Fibroblast of upper back skin (primary cell): ENCODE measurements around the gene RALGAPA1.
"Not testable (repeated sequence)": the region's sequence is repeated elsewhere in the genome, so short reads cannot be mapped to it uniquely, and the experiment has no call there.

Source experiments
- DNase-seq: peaks from one replicate; pipeline ENCODE4 v3.0.0-alpha.2; 2013

RALGAPA1 gene

DNA sequence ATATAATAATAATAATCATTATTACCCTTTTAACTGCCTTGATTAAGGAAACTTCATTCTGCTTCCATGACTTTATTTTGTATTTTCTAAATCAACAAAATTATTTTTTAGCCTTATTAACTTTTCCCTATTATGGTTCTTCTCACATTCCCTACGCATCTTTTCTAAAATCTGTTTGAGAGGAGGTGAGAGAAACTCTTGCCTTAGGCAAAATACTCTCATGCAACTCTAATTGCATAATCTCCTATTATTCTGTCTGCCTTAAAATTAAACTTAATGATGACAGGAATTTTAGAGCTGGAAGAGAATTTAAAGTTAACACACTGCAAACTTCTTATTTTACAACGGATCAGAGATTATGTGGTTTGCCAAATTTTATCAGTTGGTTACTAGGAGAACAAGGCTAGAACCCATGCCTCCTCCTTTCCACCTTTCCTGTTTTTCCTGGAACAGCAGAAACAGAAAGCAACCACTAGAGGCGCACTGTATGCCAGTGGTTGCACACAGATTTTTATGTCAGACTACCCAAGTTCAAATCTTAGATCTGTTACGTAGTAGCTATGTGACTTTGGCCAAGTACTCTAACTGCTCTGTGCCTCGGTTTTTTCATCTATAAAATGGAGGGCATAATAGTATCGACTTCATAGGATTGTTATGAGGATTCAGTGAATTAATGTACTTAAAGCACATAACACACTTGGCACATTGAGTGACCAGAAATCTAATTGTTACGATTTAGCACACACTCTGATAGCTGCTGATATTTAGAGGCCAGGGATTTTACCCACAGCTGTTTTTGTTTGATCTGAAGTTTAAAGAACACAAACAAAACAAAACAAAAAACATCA lies 12.7 kb upstream of the RALGAPA1 start:
- peak; percentile 22 for DNase-seq

DNA sequence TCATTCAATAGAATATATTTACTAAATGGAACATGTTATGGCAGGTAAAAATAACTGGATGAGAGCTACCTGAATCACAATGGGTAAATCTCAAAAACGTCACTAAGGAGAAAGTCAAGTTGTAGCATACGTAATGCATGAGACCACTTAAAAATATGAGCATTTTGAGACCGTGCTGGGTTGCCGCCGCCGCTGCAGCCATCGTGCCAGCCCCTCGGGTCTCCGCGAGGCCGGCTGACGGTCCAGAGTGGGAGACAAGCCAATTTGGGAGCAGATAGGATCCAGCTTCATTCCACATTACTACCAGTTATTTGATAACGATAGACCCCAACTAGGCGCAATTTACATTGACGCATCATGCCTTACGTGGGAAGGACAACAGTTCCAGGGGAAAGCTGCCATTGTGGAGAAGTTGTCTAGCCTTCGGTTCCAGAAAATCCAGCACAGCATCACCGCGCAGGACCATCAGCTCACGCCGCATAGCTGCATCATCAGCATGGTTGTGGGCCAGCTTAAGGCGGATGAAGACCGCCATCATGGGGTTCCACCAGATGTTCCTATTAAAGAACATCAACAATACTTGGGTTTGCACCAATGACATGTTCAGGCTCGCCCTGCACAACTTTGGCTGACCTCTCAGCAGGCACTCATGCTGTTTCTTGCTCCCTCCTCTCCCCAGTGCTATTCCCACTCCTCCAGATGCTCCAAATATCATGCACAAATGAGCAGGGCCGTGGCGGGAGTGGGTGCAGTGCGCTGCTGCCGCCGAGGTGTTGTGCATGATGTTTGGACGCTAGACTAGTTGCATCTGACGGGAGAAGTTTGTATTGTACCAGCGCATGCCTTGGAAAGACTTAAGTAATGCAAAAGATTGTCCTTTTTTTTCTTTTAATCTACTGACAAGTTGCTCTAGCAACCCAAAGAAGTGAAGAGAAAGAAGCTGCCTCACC lies 10.8 kb upstream of the RALGAPA1 start:
- DNase-seq, result no peak

DNA sequence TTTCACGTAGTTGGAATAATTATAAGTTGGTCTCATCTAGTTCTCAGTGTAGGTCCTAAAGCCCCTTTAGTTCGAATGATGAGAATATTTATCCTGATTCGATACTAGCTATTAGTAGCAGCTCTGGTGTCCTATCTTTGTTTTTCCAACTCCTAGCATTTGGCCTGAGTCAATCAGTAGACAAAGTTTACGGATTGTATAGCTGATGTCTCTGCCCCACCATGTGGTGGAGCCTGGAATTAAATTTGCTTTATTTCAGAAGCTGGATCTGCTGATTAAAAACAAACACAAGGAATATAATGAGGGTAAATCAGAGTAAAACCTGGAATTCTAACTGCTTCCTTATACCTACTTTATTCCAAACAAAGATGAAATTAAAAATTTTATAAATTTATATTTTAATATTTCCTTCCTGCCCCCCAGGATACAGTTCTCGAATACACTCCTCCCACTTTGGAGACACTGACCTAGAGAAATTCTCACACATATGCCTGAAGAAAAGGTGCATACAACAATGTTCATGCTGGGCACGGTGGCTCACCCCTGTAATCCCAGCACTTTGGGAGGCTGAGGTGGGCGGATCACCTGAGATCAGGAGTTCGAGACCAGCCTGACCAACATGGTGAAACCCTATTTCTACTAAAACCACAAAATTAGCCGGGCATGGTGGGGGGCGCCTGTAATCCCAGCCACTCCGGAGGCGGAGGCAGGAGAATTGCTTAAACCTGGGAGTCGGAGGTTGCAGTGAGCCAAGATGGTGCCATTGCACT lies 9.4 kb upstream of the RALGAPA1 start:
- DNase-seq, result peak; percentile 33

DNA sequence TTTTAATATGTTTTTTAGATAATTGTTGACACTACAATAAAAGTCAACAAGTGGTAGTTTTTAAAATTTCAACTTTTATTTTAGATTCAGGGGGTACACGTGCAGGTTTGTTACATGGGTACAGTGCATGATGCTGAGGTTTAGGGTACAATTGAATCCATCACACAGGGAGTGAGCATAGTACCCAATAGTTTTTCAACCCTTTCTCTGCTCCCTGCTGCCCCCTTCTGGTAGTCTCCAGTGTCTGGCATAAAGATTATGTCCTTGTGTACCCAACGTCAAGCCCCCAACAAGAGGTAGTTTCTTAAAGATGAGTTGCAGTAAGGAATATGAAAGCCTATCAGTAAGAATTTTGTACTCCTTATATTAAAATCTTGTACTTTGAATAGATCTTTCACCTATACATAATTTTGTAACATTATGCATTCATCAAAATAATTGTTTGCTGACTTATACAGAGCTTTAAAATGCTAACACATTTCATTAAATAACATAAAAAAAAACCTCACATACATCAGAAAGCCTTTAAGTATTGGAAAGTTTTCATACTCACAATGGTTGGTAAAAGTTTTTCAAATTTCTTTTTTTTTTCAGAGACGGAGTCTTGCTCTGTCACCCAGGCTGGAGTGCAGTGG lies 5.4 kb upstream of the RALGAPA1 start:
- DNase-seq, result peak; percentile 48

DNA sequence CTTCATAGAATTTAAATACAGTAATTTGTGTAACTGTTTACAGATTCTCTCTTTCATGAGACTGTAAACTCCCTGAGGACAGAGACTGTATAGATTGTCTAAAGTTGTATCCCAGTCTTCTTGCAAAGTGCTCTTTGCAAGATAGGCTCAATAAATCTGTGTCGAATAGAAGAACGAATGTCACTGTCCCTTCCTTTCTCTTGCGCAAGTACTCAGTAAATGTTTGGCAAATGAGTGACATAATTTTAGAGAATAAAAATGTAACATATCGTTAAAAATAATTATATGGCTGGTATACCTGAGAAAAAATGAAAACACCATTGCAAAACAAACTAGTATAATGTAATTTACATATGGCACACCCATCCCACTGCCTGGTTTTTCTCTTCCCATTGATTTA lies 1.9 kb upstream of the RALGAPA1 start:
- no peak for DNase-seq

DNA sequence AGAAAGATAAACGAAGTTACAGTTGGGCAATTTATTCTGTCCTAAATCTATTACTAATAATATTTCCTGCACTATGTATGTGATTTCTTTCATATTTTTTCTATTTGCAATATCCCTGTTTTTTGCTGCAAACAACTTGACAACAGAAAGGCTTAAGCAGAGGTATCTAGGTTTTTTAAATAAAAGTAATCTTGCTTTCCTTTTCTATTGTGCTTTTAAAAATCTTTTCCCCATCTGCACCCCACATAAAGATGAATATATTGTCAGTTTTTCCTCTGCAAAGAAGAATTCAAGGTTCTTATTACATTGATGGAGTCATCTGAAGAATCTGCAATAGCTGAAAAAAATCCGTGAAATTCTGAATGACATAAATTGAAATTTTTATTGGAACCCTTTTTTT lies 502 bp upstream of the RALGAPA1 start:
- no peak for DNase-seq

DNA sequence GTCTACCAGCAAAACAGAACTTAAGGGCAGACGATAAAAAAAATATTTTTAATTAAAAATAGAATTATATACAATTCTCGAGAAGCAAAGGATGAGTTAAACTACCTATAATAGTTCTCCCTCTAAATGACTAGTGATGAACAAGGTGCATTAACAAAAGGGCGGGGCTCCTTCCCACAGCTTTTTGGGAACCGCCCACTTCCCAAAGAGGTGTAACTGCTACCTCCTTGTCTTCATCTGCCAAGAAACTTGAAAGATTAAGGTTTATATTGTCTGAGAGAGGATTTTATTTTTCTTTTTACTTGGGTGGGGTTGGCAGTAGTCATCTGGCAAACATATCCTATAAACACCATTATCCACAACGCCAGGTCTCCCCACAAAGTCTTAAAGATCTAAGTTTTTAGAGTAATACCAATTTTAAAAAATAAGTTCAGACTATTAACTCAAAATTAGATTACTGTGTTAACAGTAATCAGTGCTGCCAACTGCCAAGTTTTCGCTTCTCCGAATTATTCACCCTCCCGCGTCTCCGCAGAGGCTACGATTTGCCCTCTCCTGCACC lies 938 bp downstream of the RALGAPA1 start:
- DNase-seq, result no peak

DNA sequence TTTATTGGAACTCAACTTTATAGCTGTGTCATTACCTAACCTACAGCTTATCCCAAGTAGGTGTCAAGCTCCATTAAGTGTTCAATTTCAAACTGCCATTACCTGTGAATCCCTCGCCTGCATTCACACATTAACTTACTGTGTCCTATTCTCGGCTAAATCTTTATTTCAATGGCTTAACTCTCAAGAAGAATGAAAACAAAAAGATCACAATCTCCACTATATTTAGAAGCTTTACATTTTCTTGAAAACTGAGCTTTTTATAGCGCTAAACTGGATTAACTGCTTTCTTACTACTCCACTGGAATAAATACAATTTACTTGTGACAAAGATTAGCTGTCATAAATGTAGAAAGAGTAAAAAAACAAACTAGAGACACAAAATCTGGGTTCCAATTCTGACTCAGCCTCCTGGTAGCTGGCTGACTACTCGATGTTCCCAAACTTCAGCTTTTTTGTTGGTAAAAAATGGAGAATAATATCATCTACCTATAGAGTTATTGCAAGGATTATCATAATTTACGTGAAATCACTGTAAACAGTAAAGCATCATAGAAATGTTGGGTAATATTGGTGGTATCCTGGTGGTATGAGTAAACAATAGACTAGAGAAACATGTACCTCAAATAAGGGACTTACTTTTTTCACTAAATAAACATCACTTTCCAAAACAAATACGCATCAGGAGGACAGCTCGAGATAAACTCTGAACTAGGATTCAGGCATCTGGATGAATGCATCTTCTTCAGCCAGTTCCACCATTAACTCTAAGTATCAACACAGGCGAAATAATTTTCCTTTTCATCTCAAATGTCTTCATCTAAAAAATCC lies 1.7 kb downstream of the RALGAPA1 start:
- no peak for DNase-seq

DNA sequence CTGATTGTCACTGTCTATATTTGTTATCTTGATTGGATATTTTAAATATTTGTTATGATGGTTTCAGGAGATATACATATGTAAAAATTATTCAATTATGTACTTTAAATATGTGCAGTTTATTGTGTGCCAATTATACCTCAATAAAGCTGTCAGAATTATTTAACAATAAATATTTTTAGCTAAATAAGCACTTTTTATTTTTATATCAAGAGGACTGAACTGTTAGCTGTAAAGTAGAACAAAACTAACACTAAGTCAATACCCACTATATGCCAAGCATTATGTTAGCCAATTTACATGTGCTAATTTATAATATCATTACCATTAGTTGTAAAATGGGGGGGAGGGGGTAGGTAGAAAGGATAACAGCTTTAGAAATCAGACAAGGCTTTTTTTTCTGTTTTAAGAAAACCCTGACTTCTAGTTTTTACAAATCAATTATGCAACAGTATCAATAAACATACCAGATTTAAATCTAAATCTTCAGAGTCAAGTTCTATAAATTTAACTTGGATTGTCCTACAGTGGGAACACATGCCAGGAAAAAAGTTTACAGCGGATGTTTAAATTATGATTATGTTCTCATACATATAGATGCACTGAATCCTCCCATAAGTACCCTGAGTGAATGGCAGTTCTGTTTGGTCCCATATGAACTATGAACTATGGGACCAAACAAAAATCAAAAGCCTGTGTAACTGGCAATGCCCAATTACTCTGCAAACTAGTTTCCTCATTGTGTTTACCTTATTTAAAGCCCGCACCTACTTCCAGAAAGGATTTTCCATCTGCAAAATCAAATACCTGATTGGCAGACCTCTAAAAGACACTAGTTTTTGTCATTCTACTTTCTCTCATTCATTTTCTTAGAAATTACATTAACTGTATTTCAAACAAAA lies 2.8 kb downstream of the RALGAPA1 start:
- no peak for DNase-seq

DNA sequence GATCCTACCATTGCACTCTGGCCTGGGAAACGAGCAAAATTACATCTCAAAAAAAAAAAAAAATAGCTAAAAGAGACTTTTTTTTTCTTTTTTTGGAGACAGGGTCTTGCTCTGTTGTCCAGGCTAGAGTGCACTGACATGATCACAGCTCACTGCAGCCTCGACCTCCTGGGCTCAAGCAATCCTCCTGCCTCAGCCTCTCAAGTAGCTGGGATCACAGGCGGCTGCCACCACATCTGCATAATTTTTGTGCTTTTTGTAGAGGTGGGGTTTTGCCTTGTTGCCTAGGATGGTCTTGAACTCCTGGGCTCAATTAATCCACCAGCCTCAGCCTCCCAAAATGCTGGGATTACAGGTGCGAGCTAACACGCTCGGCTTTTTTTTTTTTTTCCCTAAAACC lies 11.3 kb downstream of the RALGAPA1 start:
- DNase-seq, result no peak

DNA sequence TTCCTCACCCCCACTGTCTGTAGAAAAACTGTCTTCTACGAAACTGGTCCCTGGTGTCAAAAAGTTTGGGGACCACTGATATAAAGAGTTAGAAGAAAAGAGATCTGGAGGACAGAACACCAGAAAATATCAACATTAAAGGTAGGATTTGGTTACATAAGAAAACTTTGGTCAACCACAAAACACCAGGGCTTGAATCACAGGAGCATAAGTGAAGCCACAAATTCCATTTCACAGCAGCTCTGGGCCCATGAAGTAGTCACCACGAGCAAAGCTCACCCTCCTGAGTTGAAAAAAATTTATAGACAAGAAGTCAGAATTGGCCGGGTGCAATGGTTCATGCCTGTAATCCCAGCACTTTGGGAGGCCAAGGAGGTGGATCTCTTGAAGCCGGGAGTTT lies 19.4 kb downstream of the RALGAPA1 start:
- peak; percentile 52 for DNase-seq

DNA sequence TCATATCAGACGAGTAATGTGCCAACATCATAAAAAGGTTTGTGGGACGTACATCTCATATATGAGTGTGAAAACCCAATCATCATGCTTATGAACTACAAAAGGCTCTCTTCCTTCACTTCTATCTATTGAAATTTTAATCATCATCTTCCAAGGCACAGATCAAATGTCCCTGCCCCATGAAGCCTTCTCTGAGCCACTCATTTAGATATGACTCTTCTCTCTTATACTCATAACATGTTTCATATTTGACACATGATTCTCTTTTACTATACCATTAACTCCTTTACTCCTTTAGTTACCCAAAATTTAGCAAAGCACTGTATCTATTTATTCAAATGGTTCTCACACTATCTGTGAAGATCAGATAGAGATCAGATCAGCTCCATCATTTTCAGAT lies 22.2 kb downstream of the RALGAPA1 start:
- DNase-seq, result no peak

DNA sequence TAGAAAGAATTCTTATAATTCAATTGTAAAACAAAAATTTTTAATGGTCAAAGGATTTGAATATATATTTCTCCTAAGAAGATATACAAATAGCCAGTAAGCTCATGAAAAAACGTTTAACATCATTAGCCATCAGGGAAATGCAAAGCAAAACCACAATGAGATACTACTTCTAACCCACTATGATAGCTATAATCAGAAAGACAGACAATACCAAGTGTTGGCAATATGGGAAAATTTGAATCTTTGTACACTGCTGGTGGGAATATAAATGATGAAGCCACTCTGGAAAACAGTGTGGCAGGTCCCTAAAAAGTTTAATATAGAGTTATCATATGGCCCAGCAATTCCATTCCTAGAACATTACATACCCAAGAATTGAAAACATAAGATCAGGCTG lies 25.4 kb downstream of the RALGAPA1 start:
- no peak for DNase-seq

DNA sequence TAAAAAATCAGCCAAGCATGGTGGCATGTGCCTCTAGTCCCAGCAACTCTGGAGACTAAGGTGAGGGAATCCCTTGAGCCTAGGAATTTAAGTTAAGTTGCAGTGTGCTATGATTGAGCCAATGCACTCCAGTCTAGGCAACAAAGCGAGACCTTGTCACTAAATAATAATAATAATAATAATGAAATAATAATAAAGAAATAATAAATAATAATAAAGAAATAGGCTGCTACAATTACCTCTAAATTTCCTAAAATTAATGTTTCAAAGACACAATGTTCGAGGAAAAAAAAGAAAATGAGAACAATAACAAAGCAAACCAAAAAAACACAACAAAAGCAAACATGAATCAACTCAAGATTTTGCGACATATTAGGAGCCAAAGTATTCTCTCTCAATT lies 29.7 kb downstream of the RALGAPA1 start:
- DNase-seq, result no peak

DNA sequence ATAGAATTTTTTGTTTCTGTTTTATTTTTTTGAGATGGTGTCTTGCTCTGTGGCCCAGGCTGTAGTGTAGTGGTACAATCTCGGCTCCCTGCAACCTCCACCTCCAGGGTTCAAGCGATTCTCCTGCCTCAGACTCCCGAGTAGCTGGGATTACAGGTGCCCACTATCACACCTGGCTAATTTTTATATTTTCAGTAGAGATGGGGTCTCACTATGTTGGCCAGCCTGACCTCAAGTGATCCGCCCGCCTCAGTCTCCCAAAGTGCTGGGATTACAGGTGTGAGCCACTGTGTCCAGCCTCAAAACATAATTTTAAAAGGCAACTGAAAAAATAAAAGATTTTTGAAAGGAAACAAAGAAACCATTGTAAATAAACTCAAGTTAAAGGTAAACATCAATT lies 31.5 kb downstream of the RALGAPA1 start:
- DNase-seq, result not testable (repeated sequence)

DNA sequence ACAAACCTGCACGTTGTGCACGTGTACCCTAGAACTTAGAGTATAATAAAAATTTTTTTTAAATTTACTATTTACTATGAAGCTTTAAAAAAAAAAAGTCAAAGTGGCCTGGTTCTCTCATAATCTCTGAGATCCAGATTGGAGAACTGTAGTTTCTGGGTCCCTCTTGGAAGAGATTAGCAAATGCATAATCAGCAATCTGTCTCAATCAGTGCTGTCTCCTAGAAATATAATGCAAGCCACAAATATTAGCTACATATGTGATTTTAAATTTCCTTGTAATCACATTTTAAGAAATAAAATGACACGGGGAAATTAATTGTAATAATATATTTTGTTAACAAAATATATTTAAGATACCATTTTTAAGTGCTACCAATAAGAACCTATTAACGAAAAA lies 32.3 kb downstream of the RALGAPA1 start:
- no peak for DNase-seq

DNA sequence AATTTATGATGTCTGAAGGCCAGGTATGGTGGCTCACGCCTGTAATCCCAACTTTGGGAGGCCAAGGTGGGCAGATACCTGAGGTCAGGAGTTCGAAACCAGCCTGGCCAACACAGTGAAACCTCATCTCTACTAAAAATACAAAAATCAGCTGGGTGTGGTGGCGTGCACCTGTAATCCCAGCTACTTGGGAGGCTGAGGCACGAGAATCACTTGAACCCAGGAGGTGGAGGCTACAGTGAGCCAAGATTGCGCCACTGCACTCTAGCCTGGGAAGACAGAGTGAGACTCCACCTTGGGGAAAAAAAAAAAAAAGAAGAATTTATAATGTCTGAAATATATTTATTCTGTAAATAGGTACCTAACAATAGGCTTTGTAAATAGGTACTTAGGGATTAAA lies 33.0 kb downstream of the RALGAPA1 start:
- DNase-seq, result not testable (repeated sequence)

DNA sequence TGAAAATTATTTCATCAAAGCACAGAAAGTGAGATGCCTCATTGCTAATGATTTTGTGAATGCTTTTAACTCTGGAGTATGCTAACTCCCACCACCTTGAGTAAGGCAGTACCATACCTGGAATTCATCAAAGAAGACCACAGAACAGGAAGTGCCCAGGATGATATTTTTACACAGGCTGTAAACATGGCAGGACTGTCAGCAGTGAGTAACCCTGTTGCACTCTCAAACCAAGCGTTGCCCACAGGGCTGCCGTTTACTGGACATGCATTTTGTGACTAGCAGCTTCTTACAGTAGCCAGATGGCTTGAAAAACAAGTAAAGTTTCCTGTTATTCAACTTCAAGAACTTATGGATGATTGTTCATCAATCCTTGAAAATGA lies 42.4 kb downstream of the RALGAPA1 start:
- no peak for DNase-seq

DNA sequence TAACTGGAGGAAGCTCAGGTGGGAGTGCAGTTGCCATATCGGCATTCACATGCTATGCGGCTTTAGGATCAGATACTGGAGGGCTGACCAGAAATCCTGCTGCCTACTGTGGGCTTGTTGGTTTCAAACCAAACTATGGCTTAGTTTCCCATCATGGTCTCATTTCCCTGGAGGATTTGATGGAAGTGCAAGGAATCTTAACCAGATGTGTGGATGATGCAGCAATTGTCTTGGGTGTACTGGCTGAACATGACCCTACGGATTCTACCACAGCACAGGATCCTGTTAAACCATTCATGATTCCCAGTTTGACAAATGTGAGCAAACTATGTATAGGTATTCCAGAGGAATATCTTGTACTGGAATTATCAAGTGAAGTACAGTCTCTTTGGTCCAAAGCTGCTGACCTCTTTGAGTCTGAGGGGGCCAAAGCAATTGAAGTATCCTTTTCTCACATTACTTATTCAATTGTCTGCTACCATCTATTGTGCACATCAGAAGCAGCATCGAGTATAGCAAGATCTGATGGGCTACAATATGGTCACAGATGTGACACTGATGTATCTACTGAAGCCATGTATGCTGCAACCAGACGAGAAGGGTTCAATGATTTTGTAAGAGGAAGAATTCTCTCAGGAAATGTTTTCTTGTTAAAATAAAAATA lies 42.9 kb downstream of the RALGAPA1 start:
- no peak for DNase-seq

DNA sequence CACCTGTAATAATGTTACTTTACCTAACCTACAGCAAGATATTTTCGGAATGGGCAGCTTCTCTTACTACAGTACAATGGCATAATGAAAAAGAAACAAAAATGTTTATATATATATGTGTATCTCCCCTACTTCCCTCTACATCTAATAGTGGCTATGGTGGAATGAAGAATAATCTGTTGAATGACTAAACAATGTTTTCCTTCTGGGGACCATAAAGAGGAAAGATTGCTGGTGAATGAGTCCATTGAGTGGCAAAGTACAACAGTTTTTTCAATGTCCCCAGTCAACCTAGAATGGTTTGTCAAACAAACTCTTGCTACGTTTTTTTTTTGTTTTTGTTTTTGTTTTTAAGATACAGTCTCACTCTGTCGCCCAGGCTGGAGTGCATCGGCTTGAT lies 47.2 kb downstream of the RALGAPA1 start:
- DNase-seq, result no peak
